HG03280 (cell line): ENCODE data around the gene MEF2A.

Source experiments
- ATAC-seq: cut with Tn5 transposase; IDR thresholded peaks from one replicate; pipeline ENCODE4 v1.9.1; 2021; ENCODE audit warnings: mild to moderate bottlenecking, moderate library complexity; ENCODE audit not compliant: unreplicated experiment

The MEF2A gene

GRCh38 chr15:99604865-99605264 is 39.1 kb downstream of the MEF2A start:
- ATAC-seq, result no peak

GRCh38 chr15:99605490-99605931 is 39.7 kb downstream of the MEF2A start:
- no peak for ATAC-seq

DNA sequence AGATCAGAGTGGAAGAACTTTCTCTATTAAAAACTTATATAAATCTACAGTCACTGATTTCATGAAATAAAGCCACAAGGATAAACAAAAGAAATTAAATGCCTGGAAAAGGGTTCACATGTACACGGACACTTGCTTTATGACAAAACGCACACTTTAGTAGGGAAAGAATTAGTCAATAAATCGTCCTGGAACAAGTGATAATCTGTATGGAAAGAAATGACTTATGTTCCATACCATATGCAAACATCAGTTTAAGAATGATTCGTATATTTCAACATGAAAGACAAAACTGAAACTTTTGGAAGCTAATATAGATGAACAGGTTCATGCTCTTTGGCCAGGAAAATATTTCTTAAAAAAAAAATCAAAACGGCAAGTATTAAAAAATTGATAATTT is 40.2 kb downstream of the MEF2A start:
- no peak for ATAC-seq

DNA sequence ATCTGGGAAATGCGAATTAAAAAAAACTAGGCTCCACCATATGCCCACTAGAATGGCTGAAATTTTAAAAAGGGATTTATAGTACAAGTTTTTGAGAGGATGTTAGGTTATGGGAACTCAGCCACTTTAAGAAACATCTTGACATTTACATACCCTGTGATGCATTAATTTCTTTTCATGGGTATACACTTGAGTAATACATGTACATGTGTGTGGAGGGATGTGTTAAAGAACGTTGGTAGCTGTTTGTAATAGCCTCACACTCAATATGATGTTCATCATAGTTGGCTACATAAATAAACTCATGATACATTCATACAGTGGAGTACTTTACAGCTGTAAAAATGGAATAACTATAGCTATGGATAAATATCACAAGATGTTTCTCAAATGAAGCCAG is 40.9 kb downstream of the MEF2A start:
- no peak for ATAC-seq

- ATAC-seq, result no peak
Measured at GRCh38 chr15:99613481-99613880, 47.7 kb downstream of the MEF2A start.

GRCh38 chr15:99613887-99614647 is 48.3 kb downstream of the MEF2A start:
- peak; percentile 42 for ATAC-seq

DNA sequence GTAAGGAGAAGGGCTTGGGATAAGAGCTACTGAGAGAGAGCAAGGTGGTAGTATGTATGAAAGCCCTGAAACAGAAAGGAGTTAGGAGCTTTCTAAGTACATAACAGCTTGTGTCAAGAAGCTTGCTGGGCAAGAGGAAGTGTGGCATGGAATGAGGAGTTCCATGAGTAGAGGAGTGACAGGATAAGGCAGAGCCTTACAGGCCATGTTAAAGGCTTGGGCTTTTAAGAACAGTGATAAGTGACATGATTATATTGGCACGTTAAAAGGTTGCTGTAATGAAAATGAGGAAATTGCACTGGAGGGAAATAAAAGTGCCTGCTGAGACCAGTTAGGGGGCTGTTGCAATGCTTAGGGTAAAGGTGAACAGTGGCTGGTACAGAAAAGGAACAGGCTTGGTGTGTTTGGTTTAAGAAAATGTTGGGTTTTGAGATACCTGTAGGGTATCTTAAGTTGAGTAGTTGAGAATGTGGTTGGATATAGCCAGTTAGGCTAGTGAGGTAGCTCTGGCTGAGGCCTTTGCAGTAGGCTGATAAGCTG is 49.0 kb downstream of the MEF2A start:
- peak; percentile 44 for ATAC-seq

DNA sequence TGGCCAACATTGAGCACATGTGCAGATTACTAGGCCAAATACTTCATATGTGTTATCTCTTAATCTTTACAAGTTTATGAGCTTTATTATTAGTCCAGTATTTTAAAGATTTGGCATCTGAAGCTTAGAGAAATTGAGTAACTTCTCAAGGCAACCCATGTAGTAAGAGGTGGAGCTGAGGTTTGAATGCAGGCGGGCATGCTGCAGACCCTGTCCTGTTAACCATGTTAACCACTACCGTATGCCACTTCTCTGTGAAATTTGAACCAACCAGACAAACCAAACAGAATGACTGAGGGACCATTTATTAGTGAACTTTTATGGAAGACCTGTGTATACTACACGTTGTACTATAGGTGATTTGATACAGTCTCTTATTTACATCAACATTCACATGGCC is 49.7 kb downstream of the MEF2A start:
- ATAC-seq, result no peak

- ATAC-seq, result no peak
Measured at GRCh38 chr15:99616129-99616528, 50.3 kb downstream of the MEF2A start.

DNA sequence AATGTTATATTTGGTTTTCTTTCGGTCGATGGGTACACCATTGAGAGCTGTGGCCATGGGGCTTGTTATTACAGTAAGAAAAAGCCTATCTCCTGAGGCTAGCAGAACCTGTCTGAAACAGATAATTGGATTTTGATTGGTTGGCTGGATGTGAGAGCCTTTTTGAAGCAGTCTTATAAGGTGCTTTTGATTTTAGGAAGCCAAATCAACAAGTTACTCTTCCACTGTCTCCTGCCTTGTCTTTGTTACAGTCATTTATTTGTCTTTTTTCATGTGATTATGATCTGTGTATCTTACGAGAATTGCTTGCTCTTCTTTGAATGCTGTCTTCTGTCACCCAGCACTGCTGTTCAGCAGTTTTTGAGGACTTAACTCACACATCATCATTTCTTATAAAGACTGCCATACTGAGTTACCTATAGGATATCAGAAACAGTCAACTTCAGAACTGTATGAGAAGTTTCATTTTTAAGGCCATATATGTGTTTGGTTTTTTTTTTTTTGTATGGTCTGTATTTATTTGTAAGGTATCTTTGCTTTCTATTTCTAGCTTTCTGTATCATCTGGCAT is 51.1 kb downstream of the MEF2A start:
- ATAC-seq, result no peak

DNA sequence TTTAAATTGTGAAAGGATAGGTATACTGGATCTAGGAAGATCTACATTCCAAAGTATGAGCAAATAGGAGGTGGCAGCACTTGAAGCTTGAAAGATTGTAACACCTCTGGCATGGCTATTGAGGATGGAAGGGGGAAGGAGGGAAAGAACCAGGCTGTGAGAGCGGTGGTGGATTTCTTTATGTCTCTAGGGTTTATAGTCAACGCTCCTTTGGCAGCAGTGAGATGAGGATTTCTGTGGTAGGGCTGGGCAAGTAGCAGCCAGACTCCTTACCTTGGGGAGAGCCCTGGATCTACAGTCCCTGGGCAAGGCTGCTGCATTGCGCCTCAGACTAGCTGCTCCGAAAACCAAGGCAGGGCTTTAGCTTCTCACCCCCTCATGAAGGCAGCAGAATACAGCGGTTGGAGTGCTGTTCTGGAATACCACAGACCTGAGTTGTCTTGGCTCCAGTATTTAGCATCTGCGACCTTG is 53.2 kb downstream of the MEF2A start:
- ATAC-seq, result no peak

- ATAC-seq, result no peak
Measured at GRCh38 chr15:99619712-99620111, 53.9 kb downstream of the MEF2A start.

GRCh38 chr15:99620178-99620577 is 54.4 kb downstream of the MEF2A start:
- ATAC-seq, result no peak

DNA sequence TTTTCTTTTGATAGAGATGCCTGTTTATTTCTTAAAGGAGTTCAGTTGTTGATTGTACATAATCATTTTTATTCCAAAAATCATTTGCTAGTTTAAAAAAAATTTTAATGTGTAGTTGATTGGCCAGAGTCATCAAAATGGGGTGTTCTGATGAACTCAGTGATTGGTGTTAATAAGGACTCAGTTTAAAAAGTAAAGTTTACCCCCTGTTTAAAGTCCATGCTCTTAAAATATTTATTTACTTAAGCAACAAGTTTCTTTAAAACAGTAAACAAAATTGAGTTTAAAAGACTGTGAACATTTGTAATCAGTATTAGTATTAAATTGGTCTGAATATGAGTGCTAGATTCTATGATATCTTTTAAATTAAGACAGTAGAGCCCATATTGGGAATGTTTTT is 56.0 kb downstream of the MEF2A start:
- ATAC-seq, result no peak

GRCh38 chr15:99628374-99629001 is 62.7 kb downstream of the MEF2A start:
- no peak for ATAC-seq

DNA sequence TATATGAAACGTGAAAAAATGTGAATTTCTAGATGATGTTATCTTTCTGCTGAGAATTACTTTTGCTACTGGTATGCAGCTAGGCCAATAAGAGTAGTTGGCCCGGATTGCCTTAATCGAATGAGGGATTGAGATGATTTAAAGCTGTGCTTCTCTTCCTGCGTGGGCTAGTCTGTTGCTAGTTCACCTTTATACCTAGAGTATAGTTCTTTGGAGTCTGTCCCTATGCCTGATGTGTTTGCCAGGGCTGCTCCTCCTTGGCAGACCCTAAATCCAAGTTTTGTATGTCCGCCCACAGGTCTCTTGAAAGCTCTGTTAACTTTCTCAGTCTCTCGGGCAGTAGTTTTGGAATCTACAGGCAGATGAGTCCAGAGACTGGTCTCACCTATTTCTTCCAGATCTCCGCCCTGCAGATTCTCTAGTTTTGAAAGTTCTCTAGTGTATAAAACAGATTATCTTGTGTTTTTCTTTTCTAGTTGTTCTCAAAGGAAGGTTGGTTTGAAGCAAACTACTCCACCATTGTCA is 64.9 kb downstream of the MEF2A start:
- no peak for ATAC-seq

- ATAC-seq, result peak; percentile 88
Measured at GRCh38 chr15:99631255-99631654, 65.5 kb downstream of the MEF2A start.

DNA sequence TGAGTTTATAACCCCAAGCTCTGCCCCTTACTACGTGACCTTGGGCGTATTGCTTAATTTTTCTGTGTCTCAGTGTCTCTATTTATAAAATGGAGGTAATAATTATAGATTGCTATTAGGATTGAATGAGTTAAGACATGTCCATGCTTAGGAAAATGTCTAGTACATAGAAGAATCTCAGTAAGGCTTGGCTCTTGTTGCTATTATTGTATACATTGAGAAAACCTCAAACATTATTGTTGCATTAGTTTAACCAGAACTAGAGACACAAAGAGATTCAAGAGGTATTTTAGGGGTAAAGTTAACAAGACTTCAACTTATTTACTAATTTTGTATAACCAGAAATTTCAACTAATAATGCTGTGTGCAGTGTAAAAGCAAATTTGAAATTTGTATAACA is 66.7 kb downstream of the MEF2A start:
- no peak for ATAC-seq

GRCh38 chr15:99633655-99634054 is 67.9 kb downstream of the MEF2A start:
- ATAC-seq, result no peak

DNA sequence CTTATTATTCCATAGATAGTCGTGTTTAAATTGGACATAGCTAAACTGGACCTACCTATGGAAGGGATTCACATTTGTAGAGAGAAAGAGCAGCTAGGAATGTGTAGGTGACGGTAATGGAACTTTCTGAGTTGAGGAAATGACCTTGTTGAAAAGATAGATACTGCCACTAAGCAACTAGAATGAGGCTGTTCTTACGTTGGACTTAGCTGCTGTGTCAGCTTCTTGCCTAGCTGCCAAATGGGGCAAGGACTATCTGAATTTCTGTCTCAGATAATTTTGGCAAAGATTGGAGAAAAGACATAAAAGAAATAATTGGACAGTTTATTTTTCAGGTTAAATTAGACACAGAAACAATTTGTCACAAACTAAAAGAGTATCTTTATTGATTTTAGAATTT is 68.8 kb downstream of the MEF2A start:
- no peak for ATAC-seq

- ATAC-seq, result no peak
Measured at GRCh38 chr15:99635145-99635544, 69.4 kb downstream of the MEF2A start.

GRCh38 chr15:99635794-99636193 is 70.0 kb downstream of the MEF2A start:
- ATAC-seq, result peak; percentile 46
